ENCODE data around the gene SLC25A23.
A peak's percentile ranks its signal among the peaks of the same experiment; 100 is the strongest.

SLC25A23 gene

DNA sequence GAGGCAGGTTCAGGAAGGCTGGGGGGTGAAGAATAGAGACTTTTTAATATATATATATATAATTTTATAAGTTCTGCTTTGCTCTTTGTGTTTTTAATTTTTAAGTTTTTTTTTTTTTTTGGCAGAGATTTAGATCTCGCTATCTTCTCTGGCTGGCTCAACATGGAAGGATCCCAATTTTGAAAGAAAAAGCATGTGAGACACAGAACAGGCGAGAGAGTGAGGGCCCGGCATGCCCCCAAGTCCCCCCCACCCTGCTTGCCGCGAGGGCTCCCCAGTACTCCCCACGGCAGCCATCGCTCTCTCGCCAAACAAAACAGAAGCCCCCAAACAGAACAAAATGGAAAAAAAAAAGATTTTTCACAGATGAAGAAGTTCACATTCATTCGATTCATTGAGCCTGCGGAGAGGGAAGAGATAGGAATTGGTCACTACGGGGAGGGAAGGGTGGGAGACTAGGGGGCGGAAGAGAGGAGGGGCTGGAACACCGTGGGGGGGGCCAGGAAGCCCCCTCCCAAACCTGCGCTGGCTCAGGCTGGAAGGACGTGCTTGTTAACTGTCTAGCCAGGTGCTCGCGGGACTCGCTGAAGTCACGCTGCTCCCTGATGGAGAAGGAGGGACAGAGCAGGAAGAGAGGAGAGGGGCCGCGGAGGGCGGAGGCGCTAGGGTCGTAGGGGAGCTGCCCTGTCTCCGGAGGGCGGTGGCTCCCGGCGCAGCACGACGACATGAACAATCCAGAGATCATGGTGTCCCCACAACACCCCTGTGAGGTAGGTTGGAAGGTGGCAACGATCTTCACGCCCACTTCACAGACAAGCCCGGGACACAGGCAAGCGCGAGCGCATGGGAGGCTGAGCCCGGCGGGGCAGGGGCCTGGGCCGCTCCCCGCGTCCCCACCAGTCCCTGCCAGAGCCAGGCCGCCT is 45.6 kb downstream of the SLC25A23 start:
- no peak for DNase-seq (ENCODE audit: low read depth)
- H3K4me3 ChIP-seq (ENCODE audit: low read depth, low read length) = no peak overlapping the region
- TF ChIP-seq, protein P1, sequence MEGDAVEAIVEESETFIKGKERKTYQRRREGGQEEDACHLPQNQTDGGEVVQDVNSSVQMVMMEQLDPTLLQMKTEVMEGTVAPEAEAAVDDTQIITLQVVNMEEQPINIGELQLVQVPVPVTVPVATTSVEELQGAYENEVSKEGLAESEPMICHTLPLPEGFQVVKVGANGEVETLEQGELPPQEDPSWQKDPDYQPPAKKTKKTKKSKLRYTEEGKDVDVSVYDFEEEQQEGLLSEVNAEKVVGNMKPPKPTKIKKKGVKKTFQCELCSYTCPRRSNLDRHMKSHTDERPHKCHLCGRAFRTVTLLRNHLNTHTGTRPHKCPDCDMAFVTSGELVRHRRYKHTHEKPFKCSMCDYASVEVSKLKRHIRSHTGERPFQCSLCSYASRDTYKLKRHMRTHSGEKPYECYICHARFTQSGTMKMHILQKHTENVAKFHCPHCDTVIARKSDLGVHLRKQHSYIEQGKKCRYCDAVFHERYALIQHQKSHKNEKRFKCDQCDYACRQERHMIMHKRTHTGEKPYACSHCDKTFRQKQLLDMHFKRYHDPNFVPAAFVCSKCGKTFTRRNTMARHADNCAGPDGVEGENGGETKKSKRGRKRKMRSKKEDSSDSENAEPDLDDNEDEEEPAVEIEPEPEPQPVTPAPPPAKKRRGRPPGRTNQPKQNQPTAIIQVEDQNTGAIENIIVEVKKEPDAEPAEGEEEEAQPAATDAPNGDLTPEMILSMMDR (IDR thresholded peaks at IDR 0.05; ENCODE audit: low read depth, low read length, missing control alignments) = no peak
- in situ Hi-C loops (cut with HindIII; ENCODE audit: low sequenced_read_pairs) = no loop called here

DNA sequence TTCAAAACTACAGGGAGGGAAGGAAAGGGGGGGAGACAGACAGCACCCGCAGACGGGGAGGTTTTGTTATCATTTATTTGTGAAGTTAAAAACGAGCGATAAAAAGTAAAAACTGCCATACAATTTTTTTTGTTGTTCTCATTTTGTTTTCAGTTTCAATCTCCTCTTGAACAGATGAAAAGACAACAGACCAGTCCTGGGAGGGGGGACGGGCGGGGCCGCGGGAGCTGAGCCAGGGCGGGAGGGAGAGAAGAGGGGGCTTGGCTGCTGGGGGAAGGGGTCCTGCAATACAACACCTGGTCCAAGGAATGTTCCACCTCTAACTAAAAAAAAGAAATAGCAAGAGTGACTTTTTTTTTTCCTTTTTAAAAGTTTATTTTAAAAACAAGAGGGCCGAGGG is 46.3 kb downstream of the SLC25A23 start:
- TF ChIP-seq, protein P1 (IDR thresholded peaks at IDR 0.05; ENCODE audit: low read depth, low read length, missing control alignments) = no peak
- in situ Hi-C loops (cut with HindIII; ENCODE audit: low sequenced_read_pairs) = no loop called here
- no peak for DNase-seq (ENCODE audit: low read depth)
- H3K4me3 ChIP-seq (ENCODE audit: low read depth, low read length) = no peak overlapping the region

DNA sequence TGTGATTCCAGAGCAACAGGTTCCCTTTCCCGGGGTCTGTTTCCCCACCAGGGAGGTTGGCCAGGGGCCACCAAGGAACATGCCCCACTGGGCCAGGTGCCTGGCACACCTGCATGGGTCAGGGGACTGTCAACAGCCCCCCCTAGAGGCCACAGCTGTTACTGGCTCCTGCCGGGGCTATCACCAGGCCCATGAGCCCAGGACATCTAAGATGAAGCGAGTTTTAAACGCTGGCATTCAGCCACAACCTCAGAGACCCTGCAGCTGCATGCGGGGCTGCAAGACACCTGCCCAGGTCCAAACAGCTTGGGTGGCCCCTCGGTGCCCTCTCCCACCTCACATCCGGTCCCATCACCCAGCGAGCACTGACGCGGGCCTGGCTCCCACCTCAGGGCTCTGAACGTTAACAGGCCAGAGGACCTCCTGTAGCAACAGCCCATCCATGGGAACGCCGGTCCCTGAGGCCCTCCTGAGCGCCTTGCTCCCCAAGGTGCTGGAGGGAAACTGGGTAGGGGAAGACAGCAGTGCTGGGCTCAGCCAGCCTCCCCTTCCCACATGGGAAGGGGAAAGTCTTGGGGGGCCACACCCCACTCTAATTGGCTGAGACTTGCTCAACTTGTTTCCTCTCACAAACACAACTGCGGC is 47.0 kb downstream of the SLC25A23 start:
- TF ChIP-seq, protein P1 (IDR thresholded peaks at IDR 0.05; ENCODE audit: low read depth, low read length, missing control alignments) = peak; percentile 60
- DNase-seq (ENCODE audit: low read depth) = no peak
- in situ Hi-C loops (cut with HindIII; ENCODE audit: low sequenced_read_pairs) = no loop called here
- no peak overlapping the region for H3K4me3 ChIP-seq (ENCODE audit: low read depth, low read length)

DNA sequence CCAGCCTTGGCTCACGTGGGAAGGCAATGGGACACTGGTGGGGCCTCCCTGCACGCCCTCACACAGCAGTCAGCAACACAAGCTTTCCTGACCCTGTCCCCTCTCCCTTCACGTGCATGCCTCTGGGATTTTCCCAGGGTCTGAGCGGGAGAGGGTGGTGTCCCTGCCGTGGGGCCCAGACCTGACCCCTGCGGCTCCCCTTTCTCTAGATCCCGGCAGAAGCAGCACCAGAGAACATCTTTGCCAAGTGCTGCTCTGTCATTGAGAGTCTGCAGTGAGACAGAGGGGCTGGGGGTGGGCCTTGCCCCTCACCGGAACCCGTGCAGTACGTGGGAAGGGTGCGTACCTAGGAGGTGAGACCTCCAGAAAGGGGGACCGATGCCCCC is 47.5 kb downstream of the SLC25A23 start:
- TF ChIP-seq, protein P1 (IDR thresholded peaks at IDR 0.05; ENCODE audit: low read depth, low read length, missing control alignments) = no peak
- in situ Hi-C loops (cut with HindIII; ENCODE audit: low sequenced_read_pairs) = no loop called here
- no peak for DNase-seq (ENCODE audit: low read depth)
- H3K4me3 ChIP-seq (ENCODE audit: low read depth, low read length) = no peak overlapping the region

DNA sequence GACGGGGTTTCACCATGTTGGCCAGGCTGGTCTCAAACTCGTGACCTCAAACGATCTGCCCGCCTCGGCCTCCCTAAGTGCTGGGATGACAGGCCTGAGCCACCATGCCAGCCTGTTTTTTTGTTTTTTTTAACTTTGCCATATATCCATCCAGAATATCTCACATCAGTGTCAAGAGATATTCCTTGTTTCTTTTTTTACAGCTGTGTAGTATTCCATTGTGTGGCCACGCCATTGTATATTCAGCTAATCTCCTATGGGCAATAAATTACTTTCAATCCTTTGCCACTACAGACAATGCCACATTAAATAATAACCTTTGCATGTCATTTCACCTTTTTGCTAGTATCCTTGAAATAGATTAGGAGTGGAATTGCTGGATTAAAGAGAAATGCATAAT is 50.2 kb downstream of the SLC25A23 start:
- TF ChIP-seq, protein P1 (IDR thresholded peaks at IDR 0.05; ENCODE audit: low read depth, low read length, missing control alignments) = no peak
- no peak overlapping the region for H3K4me3 ChIP-seq (ENCODE audit: low read depth, low read length)
- in situ Hi-C loops (cut with HindIII; ENCODE audit: low sequenced_read_pairs) = no loop called here
- no peak for DNase-seq (ENCODE audit: low read depth)

DNA sequence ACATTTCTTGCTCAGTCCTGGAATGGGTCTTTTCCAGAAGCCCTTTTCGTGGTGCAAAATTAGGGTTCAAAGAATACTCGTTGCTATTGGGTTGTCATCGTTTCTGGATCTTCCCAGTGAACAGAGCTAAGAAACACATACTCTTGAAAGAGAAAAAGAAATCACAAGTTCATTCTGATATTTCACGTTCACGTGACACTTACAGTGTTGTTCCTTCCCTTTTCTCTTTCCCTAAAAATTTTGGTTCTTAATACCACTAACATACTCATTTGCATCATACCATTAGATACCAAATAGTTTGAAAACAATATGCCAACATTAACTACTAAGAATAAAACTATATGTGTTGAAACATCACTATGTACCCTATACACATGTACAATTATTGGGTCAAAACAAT is 53.2 kb downstream of the SLC25A23 start:
- in situ Hi-C loops (cut with HindIII; ENCODE audit: low sequenced_read_pairs) = no loop called here
- TF ChIP-seq, protein P1 (IDR thresholded peaks at IDR 0.05; ENCODE audit: low read depth, low read length, missing control alignments) = no peak
- DNase-seq (ENCODE audit: low read depth) = no peak
- H3K4me3 ChIP-seq (ENCODE audit: low read depth, low read length) = no peak overlapping the region

Data from astrocyte of the cerebellum (primary cell).